Fibroblast of the aortic adventitia (primary cell): ENCODE results near the gene SOAT2. TPM values are rescaled to one million over a fixed set of nuclear protein-coding genes. Genes with fewer than 3 reads are reported as not detected.
A peak's percentile ranks its signal among the peaks of the same experiment; 100 is the strongest.

Source experiments
- DNase-seq: peaks from one replicate; pipeline ENCODE4 v3.0.0-alpha.2; 2010; ENCODE audit warnings: low read depth
- H3K4me3 ChIP-seq: 2 replicates; pipeline ENCODE4 v1.5.1; 2011; ENCODE audit warnings: low read depth, mild to moderate bottlenecking, control low read depth, low read length, moderate library complexity
- CTCF ChIP-seq: IDR thresholded peaks from 2 replicates; pipeline ENCODE4 v1.5.1; 2011; ENCODE audit warnings: mild to moderate bottlenecking, low read length, control low read depth, inconsistent platforms; ENCODE audit not compliant: insufficient read depth
- total RNA-seq: library from RNA; depleted of rRNA; stranded (reverse); fragments of >200 nt; gene quantifications from 2 replicates; pipeline ENCODE4 v1.2.3, GENCODE V29; 2012; ENCODE audit warnings: low replicate concordance

SOAT2 gene
- total RNA-seq, 1 donor, result 0.09 TPM

GRCh38 chr12:53071591-53072551 is 31.4 kb upstream of the SOAT2 start:
- TF ChIP-seq CTCF, result peak; percentile 29
- DNase-seq, result peak; percentile 86
- H3K4me3 ChIP-seq, result no peak overlapping the region

- H3K4me3 ChIP-seq, result no peak overlapping the region
- no peak for DNase-seq
- no peak for TF ChIP-seq CTCF
These were observed 29.4 kb upstream of the SOAT2 start for GRCh38 chr12:53073881-53074280.

GRCh38 chr12:53074283-53074998 is 28.8 kb upstream of the SOAT2 start:
- H3K4me3 ChIP-seq, result no peak overlapping the region
- no peak for TF ChIP-seq CTCF
- DNase-seq, result no peak

- DNase-seq, result no peak
- H3K4me3 ChIP-seq, result no peak overlapping the region
- TF ChIP-seq CTCF, result no peak
These were observed 28.3 kb upstream of the SOAT2 start for GRCh38 chr12:53074999-53075370.

- no peak overlapping the region for H3K4me3 ChIP-seq
- no peak for DNase-seq
- TF ChIP-seq CTCF, result no peak
These were observed 26.8 kb upstream of the SOAT2 start for GRCh38 chr12:53076461-53076860.

GRCh38 chr12:53077030-53077429 is 26.3 kb upstream of the SOAT2 start:
- no peak for DNase-seq
- TF ChIP-seq CTCF, result no peak

More at GRCh38 chr12:53077030-53077429, 26.3 kb upstream of the SOAT2 start:
- H3K4me3 ChIP-seq, result no peak overlapping the region
